ENCODE results near the gene POT1.
A peak's percentile ranks its signal among the peaks of the same experiment; 100 is the strongest.
"Not testable (repeated sequence)": the region's sequence is repeated elsewhere in the genome, so short reads cannot be mapped to it uniquely, and the experiment has no call there.

POT1 gene

GRCh38 chr7:124929467-124930172 is at the start of gene POT1:
Gene POT1, minus strand, starts transcription at chr7:124929825. Its CDS starts 32,652 bp downstream, at chr7:124897173.
- peak; percentile 100 for DNase-seq (ENCODE audit: low spot score)

- DNase-seq (ENCODE audit: low spot score): not testable (repeated sequence)
Observed at GRCh38 chr7:124975131-124975530, 45.5 kb upstream of the POT1 start.

- no peak for DNase-seq (ENCODE audit: low spot score)
Observed at GRCh38 chr7:124965553-124965952, 35.9 kb upstream of the POT1 start.

- DNase-seq (ENCODE audit: low spot score): no peak
Observed at GRCh38 chr7:124959676-124960075, 30.1 kb upstream of the POT1 start.

GRCh38 chr7:124957952-124958351 is 28.3 kb upstream of the POT1 start:
- not testable (repeated sequence) for DNase-seq (ENCODE audit: low spot score)

- no peak for DNase-seq (ENCODE audit: low spot score)
Observed at GRCh38 chr7:124956160-124956559, 26.5 kb upstream of the POT1 start.

GRCh38 chr7:124954790-124955189 is 25.2 kb upstream of the POT1 start:
- no peak for DNase-seq (ENCODE audit: low spot score)

- DNase-seq (ENCODE audit: low spot score): no peak
Observed at GRCh38 chr7:124945680-124946079, 16.1 kb upstream of the POT1 start.

GRCh38 chr7:124943472-124943871 is 13.8 kb upstream of the POT1 start:
- DNase-seq (ENCODE audit: low spot score): no peak

GRCh38 chr7:124942399-124942798 is 12.8 kb upstream of the POT1 start:
- no peak for DNase-seq (ENCODE audit: low spot score)

- DNase-seq (ENCODE audit: low spot score): no peak
Observed at GRCh38 chr7:124940306-124940705, 10.7 kb upstream of the POT1 start.

GRCh38 chr7:124938128-124938527 is 8.5 kb upstream of the POT1 start:
- no peak for DNase-seq (ENCODE audit: low spot score)

GRCh38 chr7:124937076-124937475 is 7.5 kb upstream of the POT1 start:
- DNase-seq (ENCODE audit: low spot score): no peak

- no peak for DNase-seq (ENCODE audit: low spot score)
Observed at GRCh38 chr7:124934841-124935240, 5.2 kb upstream of the POT1 start.

- no peak for DNase-seq (ENCODE audit: low spot score)
Observed at GRCh38 chr7:124930655-124931597, 1.3 kb upstream of the POT1 start.

GRCh38 chr7:124930173-124930623 is 573 bp upstream of the POT1 start:
- DNase-seq (ENCODE audit: low spot score): no peak

- no peak for DNase-seq (ENCODE audit: low spot score)
Observed at GRCh38 chr7:124924906-124925305, 4.7 kb downstream of the POT1 start.

GRCh38 chr7:124922200-124922599 is 7.4 kb downstream of the POT1 start:
- peak; percentile 10 for DNase-seq (ENCODE audit: low spot score)

- no peak for DNase-seq (ENCODE audit: low spot score)
Observed at GRCh38 chr7:124919841-124920240, 9.8 kb downstream of the POT1 start.

GRCh38 chr7:124918662-124919061 is 11.0 kb downstream of the POT1 start:
- no peak for DNase-seq (ENCODE audit: low spot score)

- no peak for DNase-seq (ENCODE audit: low spot score)
Observed at GRCh38 chr7:124915242-124915641, 14.4 kb downstream of the POT1 start.

- no peak for DNase-seq (ENCODE audit: low spot score)
Observed at GRCh38 chr7:124914298-124914697, 15.3 kb downstream of the POT1 start.

GRCh38 chr7:124912972-124913371 is 16.7 kb downstream of the POT1 start:
- no peak for DNase-seq (ENCODE audit: low spot score)
